H1 (cell line): ENCODE results near the gene OCRL. TPM values are rescaled to one million over a fixed set of nuclear protein-coding genes. Genes with fewer than 3 reads are reported as not detected.

ENCODE experiments used
- BRCA1 ChIP-seq: IDR thresholded peaks from 2 replicates; pipeline ENCODE4 v1.6.1; 2012; ENCODE audit warnings: low read depth, low read length, improper control_type of control experiment
- MAFK ChIP-seq: IDR thresholded peaks from 2 replicates; pipeline ENCODE4 v1.6.1; 2012; ENCODE audit warnings: low read depth, mild to moderate bottlenecking, improper control_type of control experiment, low read length
- YY1 ChIP-seq: IDR thresholded peaks from 2 replicates; pipeline ENCODE4 v1.6.1; 2011; ENCODE audit warnings: low read depth, mild to moderate bottlenecking, low read length
- polyA plus RNA-seq, 7 experiments: library from polyadenylated mRNA; depleted of rRNA in 3 of 7; stranded (reverse) in 5 of 7; unstranded in 2 of 7; fragments of >200 nt in 5 of 7; fragments of 200-250 nt in 2 of 7; gene quantifications; 1 replicate in 5 of 7; 2 replicates in 1 of 7; 4 replicates in 1 of 7; pipeline versions ENCODE4 v1.2.1 to v1.2.3, GENCODE V29; 2011 to 2013; ENCODE audit warnings: missing spikeins in 2 of 7, mixed read lengths in 2 of 7
- total RNA-seq: library from RNA; stranded (reverse); fragmentation: NEBNext Ultra II Directional; extraction: Animal tissue kit (Norgen Biotek cat#: 25700); gene quantifications from 2 replicates; pipeline ENCODE4 v1.2.1, GENCODE V29; 2021

Gene OCRL
- total and polyA plus RNA-seq, 2 of the 8 experiments (the other 6 are each of a cell fraction or from before 2014, with no cell fraction given) = 12.7 to 15.1 TPM

DNA sequence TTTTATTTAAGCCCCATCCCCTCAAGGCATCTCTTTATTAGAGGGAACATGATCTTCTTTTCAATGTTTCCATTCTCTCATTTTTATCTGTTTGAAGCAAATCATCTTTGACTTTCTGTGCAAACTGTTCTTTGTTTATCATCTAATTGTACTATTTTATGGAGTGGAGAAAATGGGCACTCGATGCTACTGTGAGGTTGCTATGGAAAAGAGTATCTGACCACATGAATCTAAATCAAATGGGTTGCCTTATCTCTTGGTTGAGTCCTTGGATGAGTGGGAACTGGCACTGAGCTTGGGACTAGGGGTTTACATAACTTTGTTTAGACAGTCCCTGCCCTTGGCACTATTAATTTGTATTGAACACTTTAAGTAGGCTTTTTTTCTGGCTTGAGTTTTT lies 9.1 kb downstream of the OCRL start (continued):
- no peak for TF ChIP-seq BRCA1
- TF ChIP-seq YY1 = no peak
- no peak for TF ChIP-seq MAFK
